C4-2B (cell line): ENCODE results near the gene NOP14.

Experiments
- CTCF ChIP-seq: fragments of 450-650 bp; conservative IDR thresholded peaks from 2 replicates; pipeline ENCODE4 v1.5.1; 2017; ENCODE audit warnings: mild to moderate bottlenecking
- ZFX ChIP-seq: fragments of 450-650 bp; IDR thresholded peaks from 2 replicates; pipeline ENCODE4 v1.6.1; 2017

- TF ChIP-seq CTCF (no peak), ZFX (no peak)
These were observed 56.0 kb downstream of the NOP14 start for GRCh38 chr4:2907226-2907625.
